ES-I3 (cell line): ENCODE results near the gene LSP1.

ENCODE experiments used
- H3K36me3 ChIP-seq: 2 replicates; pipeline ENCODE4 v1.6.1; 2013; ENCODE audit warnings: mild to moderate bottlenecking, low read length, control low read depth, moderate library complexity; ENCODE audit not compliant: insufficient read depth
- H3K4me1 ChIP-seq: 2 replicates; pipeline ENCODE4 v1.6.1; 2013; ENCODE audit warnings: mild to moderate bottlenecking, control low read depth, low read length; ENCODE audit not compliant: insufficient read depth
- H3K9ac ChIP-seq: 2 replicates; pipeline ENCODE4 v1.6.1; 2013; ENCODE audit warnings: low read depth, mild to moderate bottlenecking, low read length, moderate library complexity
- H3K9me3 ChIP-seq: 2 replicates; pipeline ENCODE4 v1.6.1; 2013; ENCODE audit warnings: mild to moderate bottlenecking, low read length, moderate library complexity; ENCODE audit not compliant: control insufficient read depth, insufficient read depth

The LSP1 gene

DNA sequence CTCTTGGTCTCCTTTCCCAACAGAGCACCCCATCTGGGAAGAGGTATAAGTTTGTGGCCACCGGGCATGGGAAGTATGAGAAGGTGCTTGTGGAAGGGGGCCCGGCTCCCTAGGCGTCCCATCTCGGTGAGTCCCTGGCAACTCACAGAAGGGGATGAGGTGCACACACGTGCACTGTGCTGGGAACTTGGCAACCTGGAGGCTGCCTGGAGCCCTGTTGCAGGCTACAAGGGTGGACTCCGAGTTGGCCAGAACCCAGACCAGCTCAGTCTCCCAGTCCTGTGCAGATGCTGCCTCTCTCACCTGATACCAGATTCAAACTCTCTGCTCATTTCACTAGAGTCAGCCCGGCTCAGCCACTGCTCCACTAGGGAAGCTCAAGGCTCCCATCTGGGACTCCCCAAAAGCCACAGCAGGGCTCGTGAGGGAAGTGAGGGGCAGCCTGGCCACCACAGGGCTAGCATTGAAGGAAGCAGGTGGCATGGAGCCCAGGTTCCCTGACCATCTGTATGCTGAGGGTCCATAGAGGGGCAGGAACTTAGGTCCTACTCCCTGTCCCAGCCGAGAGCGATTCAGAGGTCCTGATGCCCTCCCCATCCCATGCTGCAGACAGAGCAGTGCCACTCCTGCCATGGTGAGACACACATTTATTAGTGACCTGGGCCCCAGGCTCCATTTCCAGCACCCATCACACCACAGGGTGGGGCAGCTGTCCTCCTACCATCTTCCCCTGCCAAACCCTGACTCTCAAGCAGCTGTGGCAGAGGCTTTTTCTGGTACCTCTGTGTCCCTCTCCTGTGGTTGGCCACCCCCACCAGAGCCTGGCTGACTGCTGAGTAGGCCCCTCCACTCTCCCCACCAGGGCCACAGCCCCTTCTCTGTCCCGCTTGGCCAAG lies 34.8 kb downstream of the LSP1 start:
- no peaks in the 10 kb centered on the region; the same call in 1 of the 2 replicates for H3K4me1 ChIP-seq
- no peaks in the 10 kb centered on the region for H3K9me3 ChIP-seq
- no peaks in the 10 kb centered on the region for H3K36me3 ChIP-seq
- H3K9ac ChIP-seq = no peak overlapping the region

- no peak overlapping the region for H3K9ac ChIP-seq
- H3K36me3 ChIP-seq = no peaks in the 10 kb centered on the region
- no peaks in the 10 kb centered on the region for H3K9me3 ChIP-seq
- H3K4me1 ChIP-seq = no peaks in the 10 kb centered on the region
These were observed 35.5 kb downstream of the LSP1 start for GRCh38 chr11:1888347-1888753.

DNA sequence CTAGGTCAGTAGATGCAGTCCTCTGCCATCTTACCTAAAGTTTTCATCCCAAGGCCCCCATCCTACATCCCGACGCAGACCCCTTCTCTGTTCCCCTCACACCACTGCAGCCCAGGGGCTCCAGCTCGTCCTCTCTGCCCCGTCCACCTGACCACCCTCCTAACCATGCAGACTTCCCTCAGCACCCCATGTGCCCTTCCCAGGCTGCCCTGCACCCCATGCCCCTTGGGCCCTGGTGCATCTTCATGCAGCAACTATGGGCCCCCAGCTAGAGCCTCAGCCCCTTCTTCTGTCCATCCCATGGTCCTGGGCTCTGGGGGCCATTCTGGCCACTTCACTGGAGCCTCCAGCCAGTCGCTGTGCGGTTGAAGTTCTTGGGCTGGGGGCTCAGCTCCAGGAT lies 35.9 kb downstream of the LSP1 start:
- Histone ChIP-seq H3K4me1 (no peaks in the 10 kb centered on the region), H3K36me3 (no peaks in the 10 kb centered on the region), H3K9ac (no peak overlapping the region), H3K9me3 (no peaks in the 10 kb centered on the region)

DNA sequence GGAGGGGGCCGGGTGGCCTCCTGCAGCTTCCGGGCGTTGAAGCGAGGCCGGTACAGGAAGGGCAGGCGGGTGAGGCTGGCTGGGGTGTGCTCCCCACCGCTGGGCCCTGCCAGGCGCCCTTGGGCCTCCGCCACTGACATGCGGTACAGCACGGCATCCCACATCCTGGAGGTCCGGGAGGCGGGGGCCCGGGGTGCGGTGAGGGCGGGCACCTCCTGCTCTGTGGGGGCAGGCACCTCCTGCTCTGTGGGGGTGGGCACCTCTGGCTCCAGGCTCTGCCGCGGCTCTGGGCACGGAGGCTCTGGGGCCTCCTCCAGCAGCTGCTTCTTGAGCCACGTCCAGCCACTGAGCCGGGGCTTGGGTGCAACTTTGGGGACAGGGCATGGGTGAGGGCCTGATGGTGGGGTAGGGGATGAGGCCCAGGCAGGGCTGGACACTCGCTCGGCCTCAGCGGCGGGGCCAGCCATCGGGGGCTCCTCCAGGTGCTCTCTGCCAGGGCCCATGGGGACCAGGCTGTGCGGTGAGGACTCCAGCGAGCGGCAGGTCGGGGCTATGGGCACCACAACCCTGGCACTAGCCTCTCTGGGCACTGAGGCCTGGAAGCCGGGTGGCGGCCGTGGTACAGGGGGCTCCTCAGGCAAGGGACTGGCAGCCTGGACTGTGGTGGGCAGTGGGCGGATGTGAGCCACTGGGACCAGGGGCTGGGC lies 36.5 kb downstream of the LSP1 start:
- H3K9ac ChIP-seq = no peak overlapping the region

DNA sequence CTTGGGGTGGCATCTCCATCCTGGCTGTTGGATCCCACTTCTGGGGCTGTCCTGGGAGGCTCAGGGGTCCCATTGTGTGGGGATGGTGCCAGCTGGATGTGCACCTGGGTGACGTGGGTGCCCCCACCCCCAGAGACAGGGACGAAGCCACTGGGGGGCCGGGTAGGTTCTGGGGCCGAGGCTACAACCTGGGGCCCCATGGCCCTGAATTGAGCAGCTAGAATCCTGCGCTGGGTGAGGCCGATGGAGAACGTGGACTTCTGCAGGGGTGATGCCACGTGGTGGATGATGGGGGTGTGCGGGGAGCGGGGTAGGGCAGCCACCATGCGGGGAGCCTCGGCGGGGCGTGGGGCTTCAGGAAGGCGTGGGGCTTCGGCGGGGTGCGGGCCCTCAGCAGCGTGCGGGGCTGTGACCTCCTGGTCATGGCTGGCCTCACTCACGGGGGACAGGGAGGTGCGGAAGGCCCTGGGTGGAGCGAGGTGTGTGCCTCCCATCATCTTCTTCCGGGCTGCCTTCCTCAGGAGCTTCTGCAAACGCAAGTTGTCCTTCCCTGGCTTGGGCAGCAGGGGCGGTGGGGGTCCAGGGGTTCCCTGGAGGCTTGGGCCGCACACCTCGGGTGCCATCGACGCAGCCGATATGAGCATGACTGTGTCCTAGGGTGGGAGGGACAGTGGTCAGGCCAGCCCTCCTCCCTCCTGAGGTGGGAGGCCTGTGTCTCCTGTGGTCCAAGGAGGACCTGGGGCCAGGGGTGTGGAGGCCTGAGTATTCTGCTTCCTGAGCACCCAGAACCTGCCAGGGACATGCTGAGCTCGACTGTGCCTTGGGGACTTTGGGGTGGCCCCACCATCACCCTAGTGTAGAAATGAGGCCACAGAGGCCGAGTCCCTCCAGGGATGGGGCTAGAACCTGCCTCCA lies 37.3 kb downstream of the LSP1 start:
- H3K36me3 ChIP-seq = no peaks in the 10 kb centered on the region
- no peak overlapping the region for H3K9ac ChIP-seq
- H3K4me1 ChIP-seq = no peaks in the 10 kb centered on the region
- no peaks in the 10 kb centered on the region for H3K9me3 ChIP-seq

More for the DNA sequence above, 36.5 kb downstream of the LSP1 start:
- H3K4me1 ChIP-seq = no peaks in the 10 kb centered on the region
- H3K36me3 ChIP-seq = no peaks in the 10 kb centered on the region
- no peaks in the 10 kb centered on the region for H3K9me3 ChIP-seq

GRCh38 chr11:1890856-1891830 lies 38.3 kb downstream of the LSP1 start:
- H3K4me1 ChIP-seq = no peaks in the 10 kb centered on the region

DNA sequence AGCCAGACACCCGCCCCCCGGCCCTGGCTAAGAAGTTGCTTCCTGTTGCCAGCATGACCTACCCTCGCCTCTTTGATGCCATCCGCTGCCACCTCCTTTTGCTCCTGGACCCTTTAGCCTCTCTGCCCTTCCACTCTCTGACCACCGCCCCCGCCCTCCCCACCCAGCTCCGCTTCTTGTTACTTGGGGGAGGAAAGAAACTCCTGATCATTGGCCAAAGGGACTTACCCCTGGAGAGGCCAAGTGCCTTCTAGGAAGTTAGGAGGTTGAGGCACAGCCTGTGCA lies 38.9 kb downstream of the LSP1 start, which contains the start of gene PRR33:
Gene PRR33, minus strand, starts transcription at position 65 of the 285 bp plus-strand sequence. CDS start 1,311 bp downstream, outside the sequence.
- Histone ChIP-seq H3K9me3 (no peaks in the 10 kb centered on the region), H3K4me1 (no peaks in the 10 kb centered on the region), H3K36me3 (no peaks in the 10 kb centered on the region), H3K9ac (no peak within 1 kb of the TSS)

More at GRCh38 chr11:1890856-1891830, 38.3 kb downstream of the LSP1 start:
- H3K9ac ChIP-seq = no peak overlapping the region
- H3K36me3 ChIP-seq = no peaks in the 10 kb centered on the region
- no peaks in the 10 kb centered on the region for H3K9me3 ChIP-seq

DNA sequence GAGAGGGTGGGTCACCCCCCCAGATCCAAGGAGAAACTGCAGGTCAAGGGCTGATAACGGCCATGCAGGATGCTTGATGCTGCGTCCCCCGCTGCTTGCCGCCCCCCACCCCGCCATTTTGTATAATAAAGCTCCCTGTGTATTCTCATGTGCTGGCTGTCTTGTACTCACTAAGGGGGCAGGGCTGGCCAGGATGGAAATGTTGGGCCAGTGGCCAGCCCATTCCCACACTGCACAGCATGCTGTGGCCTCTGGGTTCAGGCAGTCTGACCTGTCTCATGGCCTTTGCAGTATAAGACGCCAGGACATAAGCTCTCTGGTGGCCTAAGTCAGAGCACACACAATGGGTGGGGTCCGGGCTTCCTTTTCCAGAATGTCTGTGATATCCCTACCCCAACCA lies 39.2 kb downstream of the LSP1 start:
- Histone ChIP-seq H3K9me3 (no peaks in the 10 kb centered on the region), H3K4me1 (no peaks in the 10 kb centered on the region), H3K9ac (no peak overlapping the region), H3K36me3 (no peaks in the 10 kb centered on the region)

DNA sequence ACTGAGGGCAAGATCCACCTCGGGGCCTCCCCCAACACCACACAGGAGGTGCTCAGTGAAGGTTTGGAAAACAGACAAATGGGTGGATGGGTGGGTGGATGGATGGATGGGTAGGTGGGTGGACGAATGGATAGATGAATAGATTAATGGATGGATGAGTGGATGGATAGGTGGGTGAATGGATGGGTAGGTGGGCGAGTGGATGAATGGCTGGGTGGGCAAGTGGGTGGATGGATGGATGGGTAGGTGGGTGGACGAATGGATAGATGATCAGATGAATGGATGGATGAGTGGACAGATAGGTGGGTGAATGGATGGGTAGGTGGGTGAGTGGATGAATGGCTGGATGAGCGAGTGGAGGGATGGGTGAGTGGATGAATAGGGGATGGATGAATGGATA lies 39.7 kb downstream of the LSP1 start:
- no peak overlapping the region for H3K9ac ChIP-seq
- no peaks in the 10 kb centered on the region for H3K9me3 ChIP-seq
- H3K4me1 ChIP-seq = no peaks in the 10 kb centered on the region
- no peaks in the 10 kb centered on the region for H3K36me3 ChIP-seq

DNA sequence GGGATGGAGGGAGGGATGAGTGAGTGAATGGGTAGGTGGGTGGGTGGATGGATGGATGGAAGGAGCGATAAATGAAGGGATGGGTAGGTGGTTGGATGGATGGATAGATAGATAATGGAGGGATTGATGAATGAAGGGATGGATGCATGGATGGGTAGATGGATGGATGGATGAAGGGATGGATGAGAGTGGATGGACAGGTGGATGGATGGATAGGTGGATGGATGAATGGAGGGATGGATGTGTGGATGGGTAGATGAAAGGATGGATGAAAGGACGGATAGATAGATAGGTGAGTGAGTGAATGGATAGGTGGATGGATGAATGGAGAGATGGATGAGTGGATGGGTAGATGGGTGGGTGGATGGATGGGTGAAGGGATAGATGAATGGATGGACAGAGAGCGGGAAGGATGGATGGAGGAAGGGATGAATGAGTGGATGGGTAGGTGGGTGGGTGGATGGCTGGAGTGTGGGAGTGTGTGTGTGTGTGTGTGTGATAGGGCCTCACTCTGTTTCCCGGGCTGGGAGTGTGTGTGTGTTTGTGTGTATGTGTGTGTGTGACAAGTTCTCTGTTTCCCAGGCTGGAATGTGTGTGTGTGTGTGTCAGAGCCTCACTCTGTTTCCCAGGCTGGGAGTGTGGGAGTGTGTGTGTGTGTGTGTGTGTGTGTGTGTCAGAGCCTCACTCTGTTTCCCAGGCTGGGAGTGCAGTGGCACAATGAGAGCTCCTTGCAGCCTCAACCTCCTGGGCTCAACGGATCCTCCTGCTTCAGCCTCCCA lies 40.9 kb downstream of the LSP1 start:
- Histone ChIP-seq H3K36me3 (no peaks in the 10 kb centered on the region), H3K9me3 (no peaks in the 10 kb centered on the region), H3K9ac (no peak overlapping the region), H3K4me1 (no peaks in the 10 kb centered on the region)

DNA sequence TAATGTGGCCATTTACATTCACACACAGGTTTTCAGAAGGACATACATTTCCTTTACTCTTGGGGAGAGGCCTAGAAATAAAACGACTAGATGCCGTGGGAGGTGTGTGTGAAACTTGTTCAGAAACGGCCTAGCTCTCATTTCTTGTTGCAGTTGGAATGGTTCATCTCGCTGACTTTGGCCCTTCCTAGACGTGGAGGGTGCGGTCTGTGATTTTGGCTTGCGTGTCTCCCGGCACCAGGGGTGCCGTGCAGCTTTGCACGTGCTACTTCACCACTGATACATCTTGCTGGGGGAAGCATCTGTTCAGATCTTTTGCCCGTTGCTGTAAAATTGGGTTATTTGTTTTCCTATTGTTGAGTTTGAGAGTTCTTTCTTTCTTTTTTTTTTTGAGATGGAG lies 41.9 kb downstream of the LSP1 start:
- H3K9me3 ChIP-seq = no peaks in the 10 kb centered on the region
- no peaks in the 10 kb centered on the region for H3K4me1 ChIP-seq
- H3K9ac ChIP-seq = no peak overlapping the region
- no peaks in the 10 kb centered on the region for H3K36me3 ChIP-seq

DNA sequence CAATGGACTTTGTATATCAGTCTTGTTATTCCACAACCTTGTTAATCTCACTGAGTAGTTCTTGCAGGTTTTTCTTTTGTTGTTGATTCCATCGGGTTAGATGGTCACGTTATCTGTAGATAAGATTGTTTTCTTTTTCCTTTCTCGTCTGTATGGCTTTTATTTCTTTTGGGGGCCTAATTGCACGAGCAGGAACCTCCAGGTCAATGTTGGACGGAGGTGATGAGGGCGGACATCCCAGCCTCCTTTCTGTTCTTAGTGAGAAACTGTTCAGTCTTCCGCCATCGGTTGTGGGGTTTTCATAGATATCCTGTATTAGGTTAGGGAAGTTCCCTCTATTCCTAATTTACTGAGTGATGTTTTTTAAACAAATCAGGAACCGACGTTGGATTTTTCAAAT lies 43.6 kb downstream of the LSP1 start:
- no peak overlapping the region for H3K9ac ChIP-seq
- no peaks in the 10 kb centered on the region for H3K36me3 ChIP-seq
- no peaks in the 10 kb centered on the region; the same call in 1 of the 2 replicates for H3K4me1 ChIP-seq
- no peaks in the 10 kb centered on the region for H3K9me3 ChIP-seq

DNA sequence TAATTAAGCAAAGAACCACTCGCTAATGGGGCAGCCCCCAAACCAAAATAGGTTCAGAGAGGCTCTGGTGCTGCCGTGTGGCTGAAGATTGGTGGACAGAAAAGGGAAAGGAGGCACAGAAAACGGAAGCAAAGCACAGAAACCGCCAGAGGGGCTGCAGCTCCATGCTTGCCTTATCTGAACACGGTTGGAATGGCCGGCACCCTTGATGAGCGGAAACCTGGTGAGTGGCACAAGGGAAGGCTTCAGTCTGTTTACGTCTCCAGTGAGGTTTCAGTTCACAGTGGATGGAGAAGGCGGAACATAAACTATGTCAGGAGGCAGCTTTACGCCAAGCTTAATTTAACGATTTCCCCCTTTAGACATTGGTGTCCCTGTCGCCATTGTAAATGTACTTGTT lies 44.0 kb downstream of the LSP1 start:
- no peaks in the 10 kb centered on the region for H3K36me3 ChIP-seq
- no peaks in the 10 kb centered on the region; the same call in 1 of the 2 replicates for H3K4me1 ChIP-seq
- H3K9ac ChIP-seq = no peak overlapping the region
- no peaks in the 10 kb centered on the region for H3K9me3 ChIP-seq
